Measurements from ENCODE around the gene FKRP.

GRCh38 chr19:46802152-46802551 is 56.3 kb downstream of the FKRP start:
- TF ChIP-seq CTCF (optimal IDR thresholded peaks at IDR 0.05 in 1 of 3, IDR thresholded peaks at IDR 0.05 in 1 of 3, conservative IDR thresholded peaks at IDR 0.05 in 1 of 3; ENCODE audit: extremely low read depth in 1 of 3, insufficient read depth in 2 of 3, low read length in 3 of 3) (no peak), EZH2 (IDR thresholded peaks at IDR 0.05; ENCODE audit: low read length) (no peak)
